Activated CD8-positive, alpha-beta memory T cell treated with anti-CD3 and anti-CD28 coated beads, Interleukin-2, amount 10 ng/mL, durations not matched to agents 7 days and 5 days (primary cell): ENCODE results near the gene GSTT2B. TPM values are rescaled to one million over a fixed set of nuclear protein-coding genes. Genes with fewer than 3 reads are reported as not detected.
"Not testable (repeated sequence)": the region's sequence is repeated elsewhere in the genome, so short reads cannot be mapped to it uniquely, and the experiment has no call there.

Source experiments
- ATAC-seq: fragments of 150-1000 bp; cut with Tn5 transposase; one replicate; pipeline ENCODE4 v1.10.0; 2021; ENCODE audit warnings: moderate library complexity
- CTCF ChIA-PET: fragments of 350-600 bp; sonication (Branson Sonifier 250); formaldehyde crosslinking; loops from one replicate; lab custom pipeline; 2021; ENCODE audit warnings: antibody characterized with exemption; lab: Charles Lee
- DNase-seq: peaks from one replicate; pipeline ENCODE4 v3.0.0-alpha.2; 2020
- H3K27ac Mint-ChIP-seq: one replicate; pipeline ENCODE4 v1.8.0; 2021; ENCODE audit warnings: mild to moderate bottlenecking, mixed read lengths
- H3K27me3 Mint-ChIP-seq: one replicate; pipeline ENCODE4 v1.8.0; 2021; ENCODE audit warnings: mixed read lengths
- H3K36me3 Mint-ChIP-seq: one replicate; pipeline ENCODE4 v1.8.0; 2021; ENCODE audit warnings: mild to moderate bottlenecking, mixed read lengths
- H3K4me1 Mint-ChIP-seq: one replicate; pipeline ENCODE4 v1.8.0; 2021; ENCODE audit warnings: mixed read lengths
- H3K4me3 Mint-ChIP-seq: one replicate; pipeline ENCODE4 v1.8.0; 2021; ENCODE audit warnings: mild to moderate bottlenecking, moderate library complexity, mixed read lengths
- H3K9me3 Mint-ChIP-seq: one replicate; pipeline ENCODE4 v1.8.0; 2022; ENCODE audit warnings: low read depth, mixed read lengths
- total RNA-seq, 2 experiments: library from RNA; stranded (reverse); gene quantifications; one replicate each; pipeline ENCODE4 v1.2.3, GENCODE V29; 2021

GSTT2B gene
- total RNA-seq, 2 experiments from 2014 or later: not detected

DNA sequence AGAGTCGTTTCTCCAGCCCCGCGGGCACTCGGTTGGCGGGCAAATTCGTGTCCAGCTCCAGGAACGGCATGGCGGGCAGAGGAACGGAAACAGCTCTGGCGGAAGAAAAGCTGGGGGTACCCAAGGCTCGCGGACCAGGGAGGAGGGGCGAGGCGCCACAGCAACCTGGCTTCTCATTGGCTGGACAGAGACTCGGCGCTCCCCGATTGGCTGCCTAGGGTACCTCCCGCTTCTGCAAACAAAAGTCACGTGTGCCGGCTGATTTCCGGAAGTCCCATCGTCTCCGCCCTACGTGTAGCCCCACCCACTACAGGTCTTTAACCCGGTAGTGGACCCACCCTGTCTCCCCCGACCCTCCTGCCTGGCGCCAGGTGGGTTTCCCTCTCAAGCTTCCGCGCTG lies 13.3 kb upstream of the GSTT2B start, which contains the start of gene DDT:
Gene DDT, minus strand, starts transcription at position 97 of the 400 bp plus-strand sequence. Its CDS starts 27 bp downstream, at position 70.
- H3K9me3 Mint-ChIP-seq, CTCF ChIA-PET: not testable (repeated sequence)
- H3K36me3 Mint-ChIP-seq: peaks cover 21% of the 10 kb centered on the region

DNA sequence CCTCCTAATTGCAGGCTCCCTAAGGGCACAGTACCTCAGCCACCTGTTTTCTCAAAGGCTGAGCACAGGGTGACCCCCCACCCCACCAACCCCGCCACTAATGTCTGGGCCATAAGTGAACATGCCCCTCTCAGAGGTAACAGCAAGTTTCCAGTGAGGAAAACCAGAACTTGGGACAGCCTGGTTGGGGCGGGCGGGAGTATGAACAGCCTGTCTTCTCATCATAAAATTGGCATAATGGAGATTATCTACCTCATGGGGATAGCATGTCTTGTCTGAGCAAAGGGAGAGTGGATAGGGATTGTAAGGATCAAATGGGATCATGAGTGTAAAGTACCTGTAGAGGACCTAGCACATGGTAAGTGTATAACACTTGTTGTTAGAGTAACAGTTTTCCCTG lies 10.9 kb upstream of the GSTT2B start:
- Mint-ChIP-seq H3K36me3 (peaks cover 26% of the 10 kb centered on the region), H3K4me1 (peaks cover 11% of the 10 kb centered on the region)
- ATAC-seq, DNase-seq, H3K27ac Mint-ChIP-seq, H3K4me3 Mint-ChIP-seq, H3K27me3 Mint-ChIP-seq, H3K9me3 Mint-ChIP-seq, CTCF ChIA-PET: not testable (repeated sequence)

More for the DNA sequence above, 13.3 kb upstream of the GSTT2B start, which contains the start of gene DDT:
- H3K27ac Mint-ChIP-seq, H3K27me3 Mint-ChIP-seq, DNase-seq, H3K4me3 Mint-ChIP-seq: not testable (repeated sequence)
- H3K4me1 Mint-ChIP-seq: peaks cover 11% of the 10 kb centered on the region
- ATAC-seq: peak; percentile 99

DNA sequence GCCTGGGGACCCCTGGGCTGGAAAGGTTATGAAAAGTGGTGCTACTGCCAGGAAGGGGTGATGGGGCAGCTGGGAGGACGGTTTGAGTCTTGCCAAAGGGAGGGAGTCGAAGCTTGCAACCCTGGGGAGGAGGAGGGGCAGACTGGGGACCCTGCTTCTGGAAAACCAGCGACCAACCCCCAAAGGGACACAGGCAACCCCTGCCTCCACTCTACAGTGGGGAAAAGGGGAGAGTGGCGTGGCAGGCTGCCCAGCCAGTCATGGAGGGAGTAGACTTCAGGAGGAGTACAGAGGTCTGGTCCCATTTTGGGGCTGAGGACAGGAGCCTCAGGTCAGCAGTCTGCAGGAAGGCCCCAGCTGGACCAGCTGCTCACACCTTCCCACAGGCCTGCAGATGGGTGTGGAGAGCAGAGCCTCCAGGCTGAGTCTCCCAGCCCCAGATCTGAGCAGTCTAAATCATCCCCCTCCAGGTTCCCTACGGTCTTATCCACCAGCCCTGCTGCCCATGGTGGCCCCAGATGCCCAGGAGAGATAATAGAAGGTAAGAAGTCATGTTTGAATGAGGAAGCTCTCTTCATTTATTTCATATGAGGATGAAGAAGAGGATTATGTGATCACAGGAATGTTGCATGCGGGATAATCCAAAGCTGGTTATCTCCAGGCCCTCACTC lies 10.0 kb upstream of the GSTT2B start:
- ATAC-seq (no peak), DNase-seq (no peak)
- Mint-ChIP-seq H3K36me3 (peaks cover 26% of the 10 kb centered on the region), H3K4me3 (no peak overlapping the region), H3K27me3 (no peaks in the 10 kb centered on the region), H3K9me3 (no peaks in the 10 kb centered on the region), H3K27ac (no peak overlapping the region), H3K4me1 (peaks cover 11% of the 10 kb centered on the region)
- CTCF ChIA-PET: no interaction called here

DNA sequence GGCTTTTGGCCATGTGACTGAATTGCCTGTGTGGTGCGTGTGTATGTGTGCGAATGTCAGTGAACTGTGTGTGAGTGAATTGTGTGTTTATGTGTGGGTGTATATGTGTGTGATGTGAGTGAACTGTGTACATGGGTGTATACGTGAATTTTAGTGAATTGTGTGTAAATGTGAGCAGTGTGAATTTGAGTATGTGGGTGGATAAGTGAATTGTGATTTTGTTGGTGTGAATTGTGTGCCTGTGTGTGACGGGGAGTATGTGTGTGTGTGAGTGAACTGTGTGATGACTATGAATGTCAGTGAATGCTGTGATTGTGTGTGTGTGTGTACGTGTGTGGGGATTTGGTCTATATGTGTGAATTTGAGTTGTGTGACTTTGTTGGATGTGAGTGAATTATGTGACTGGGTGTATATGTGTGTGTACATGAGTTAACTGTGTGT lies 9.2 kb upstream of the GSTT2B start:
- DNase-seq (no peak), ATAC-seq (no peak)
- Mint-ChIP-seq H3K36me3 (peaks cover 26% of the 10 kb centered on the region), H3K27me3 (no peaks in the 10 kb centered on the region), H3K9me3 (no peaks in the 10 kb centered on the region), H3K4me1 (peaks cover 11% of the 10 kb centered on the region), H3K27ac (no peak overlapping the region), H3K4me3 (no peak overlapping the region)
- CTCF ChIA-PET: no interaction called here

DNA sequence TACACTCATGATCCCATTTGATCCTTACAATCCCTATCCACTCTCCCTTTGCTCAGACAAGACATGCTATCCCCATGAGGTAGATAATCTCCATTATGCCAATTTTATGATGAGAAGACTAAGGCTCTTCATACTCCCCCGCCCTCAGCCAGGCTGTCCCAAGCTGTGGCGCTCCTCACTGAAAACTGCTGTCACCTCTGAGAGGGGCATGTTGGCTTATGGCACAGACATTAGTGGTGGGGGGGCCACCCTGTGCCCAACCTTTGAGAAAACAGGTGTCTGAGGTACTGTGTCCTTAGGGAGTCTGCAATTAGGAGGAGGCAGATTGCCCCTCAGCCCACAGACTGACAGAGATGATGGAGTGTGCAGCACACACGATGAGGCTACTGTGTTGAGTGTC lies 8.1 kb upstream of the GSTT2B start:
- Mint-ChIP-seq H3K36me3 (peaks cover 26% of the 10 kb centered on the region), H3K4me1 (peaks cover 11% of the 10 kb centered on the region), H3K27me3 (no peaks in the 10 kb centered on the region), H3K27ac (no peak overlapping the region), H3K4me3 (no peak overlapping the region), H3K9me3 (no peaks in the 10 kb centered on the region)
- CTCF ChIA-PET: no interaction called here
- DNase-seq (no peak), ATAC-seq (no peak)

DNA sequence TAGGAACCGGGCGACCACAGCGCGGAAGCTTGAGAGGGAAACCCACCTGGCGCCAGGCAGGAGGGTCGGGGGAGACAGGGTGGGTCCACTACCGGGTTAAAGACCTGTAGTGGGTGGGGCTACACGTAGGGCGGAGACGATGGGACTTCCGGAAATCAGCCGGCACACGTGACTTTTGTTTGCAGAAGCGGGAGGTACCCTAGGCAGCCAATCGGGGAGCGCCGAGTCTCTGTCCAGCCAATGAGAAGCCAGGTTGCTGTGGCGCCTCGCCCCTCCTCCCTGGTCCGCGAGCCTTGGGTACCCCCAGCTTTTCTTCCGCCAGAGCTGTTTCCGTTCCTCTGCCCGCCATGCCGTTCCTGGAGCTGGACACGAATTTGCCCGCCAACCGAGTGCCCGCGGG lies 5.6 kb upstream of the GSTT2B start, which contains the start of gene DDTL:
Gene DDTL, plus strand, starts transcription at position 321 of the 400 bp plus-strand sequence. Its CDS starts 27 bp downstream, at position 348.
- DNase-seq, H3K27me3 Mint-ChIP-seq, H3K9me3 Mint-ChIP-seq, H3K4me1 Mint-ChIP-seq, CTCF ChIA-PET, H3K4me3 Mint-ChIP-seq, H3K27ac Mint-ChIP-seq: not testable (repeated sequence)
- peaks cover 22% of the 10 kb centered on the region for H3K36me3 Mint-ChIP-seq
- peak; percentile 99 for ATAC-seq

DNA sequence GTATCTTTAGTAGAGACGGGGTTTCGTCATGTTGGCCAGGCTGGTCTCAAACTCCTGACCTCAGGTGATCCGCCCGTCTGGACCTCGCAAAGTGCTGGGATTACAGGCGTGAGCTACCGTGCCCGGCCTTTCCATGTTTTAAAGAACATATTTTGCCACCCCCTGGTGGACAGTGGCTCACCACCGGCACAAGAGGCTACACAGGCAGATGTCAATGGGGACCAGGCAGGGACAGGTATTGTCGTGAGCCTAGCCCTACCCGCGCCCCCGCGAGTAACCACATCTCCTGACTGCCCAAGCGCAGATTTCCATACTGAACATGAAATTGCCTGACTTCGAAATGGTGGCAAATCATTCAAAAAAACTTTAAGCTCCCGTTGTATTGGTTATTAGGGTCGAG lies 5.1 kb upstream of the GSTT2B start:
- H3K9me3 Mint-ChIP-seq, H3K27me3 Mint-ChIP-seq, CTCF ChIA-PET, H3K27ac Mint-ChIP-seq, H3K4me1 Mint-ChIP-seq, DNase-seq, H3K4me3 Mint-ChIP-seq: not testable (repeated sequence)
- peaks cover 17% of the 10 kb centered on the region for H3K36me3 Mint-ChIP-seq
- ATAC-seq: peak; percentile 32

DNA sequence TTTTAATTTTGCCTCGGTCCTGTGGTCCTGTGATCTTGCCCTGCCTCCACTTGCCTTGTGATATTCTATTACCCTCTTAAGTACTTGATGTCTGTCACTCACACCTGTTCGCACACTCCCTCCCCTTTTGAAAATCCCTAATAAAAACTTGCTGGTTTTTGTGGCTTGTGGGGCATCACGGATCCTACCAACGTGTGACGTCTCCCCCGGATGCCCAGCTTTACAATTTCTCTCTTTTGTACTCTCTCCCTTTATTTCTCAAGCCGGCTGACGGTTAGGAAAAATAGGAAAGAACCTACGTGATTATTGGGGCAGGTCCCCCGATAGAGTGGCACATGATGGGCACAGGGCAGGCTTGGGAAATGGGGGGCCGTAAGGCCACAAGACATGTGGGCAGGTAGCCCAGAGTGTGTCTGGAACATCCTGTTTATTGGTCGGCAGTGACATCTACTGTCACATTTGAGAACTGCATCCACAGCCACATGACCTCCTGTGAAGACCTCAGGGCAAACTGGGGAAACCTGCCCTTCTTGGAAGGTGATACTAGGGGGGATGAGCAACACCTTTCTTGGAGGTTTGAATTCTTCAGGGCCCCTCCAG lies 4.6 kb downstream of the GSTT2B start:
- not testable (repeated sequence) for H3K4me3 Mint-ChIP-seq, H3K4me1 Mint-ChIP-seq, H3K27me3 Mint-ChIP-seq, H3K9me3 Mint-ChIP-seq, H3K36me3 Mint-ChIP-seq, H3K27ac Mint-ChIP-seq
- DNase-seq: peak; percentile 87
- CTCF ChIA-PET: interaction anchor here (0.6 to 1.3 kb wide), 6 partner anchors 96 to 566 kb away, joined by 3 read pairs; no protein-coding TSS in a partner anchor
- peak; percentile 91 for ATAC-seq

DNA sequence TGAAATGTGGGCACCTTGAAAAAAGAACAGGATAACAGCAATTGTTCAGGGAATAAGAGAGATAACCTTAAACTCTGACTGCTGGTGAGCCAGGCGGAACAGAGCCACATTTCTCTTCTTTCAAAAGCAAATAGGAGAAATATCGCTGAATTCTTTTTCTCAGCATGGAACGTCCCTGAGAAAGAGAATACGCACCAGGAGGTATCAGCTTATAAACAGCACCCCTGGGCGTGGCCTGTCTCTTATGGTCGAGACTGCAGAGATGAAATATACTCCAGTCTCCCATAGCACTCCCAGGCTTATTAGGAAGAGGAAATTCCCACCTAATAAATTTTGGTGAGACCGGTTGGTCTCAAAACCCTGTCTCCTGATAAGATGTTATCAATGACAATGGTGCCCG lies 5.1 kb downstream of the GSTT2B start:
- not testable (repeated sequence) for DNase-seq, H3K27ac Mint-ChIP-seq, ATAC-seq, H3K4me3 Mint-ChIP-seq, H3K4me1 Mint-ChIP-seq, H3K27me3 Mint-ChIP-seq, H3K36me3 Mint-ChIP-seq, H3K9me3 Mint-ChIP-seq
- CTCF ChIA-PET: interaction anchor here (0.6 to 1.3 kb wide), 6 partner anchors 97 to 566 kb away, joined by 3 read pairs; no protein-coding TSS in a partner anchor

DNA sequence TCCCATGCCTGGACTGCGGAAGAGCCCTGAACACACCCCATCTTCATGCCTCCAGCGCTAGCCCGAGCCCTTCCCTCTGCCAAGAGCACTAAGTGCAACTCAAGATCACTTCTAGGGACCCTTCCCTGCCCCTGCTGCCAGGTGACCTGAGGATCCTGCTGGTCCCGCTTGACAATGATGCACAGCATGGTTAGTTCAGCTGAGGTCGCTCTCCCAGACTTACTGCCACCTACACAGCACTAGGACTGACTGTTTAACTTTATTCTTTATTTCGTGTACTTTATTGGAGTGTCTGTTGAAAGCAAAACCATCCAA lies 6.0 kb downstream of the GSTT2B start:
- H3K27me3 Mint-ChIP-seq, ATAC-seq, H3K4me3 Mint-ChIP-seq, CTCF ChIA-PET, H3K9me3 Mint-ChIP-seq, H3K36me3 Mint-ChIP-seq, H3K27ac Mint-ChIP-seq, DNase-seq, H3K4me1 Mint-ChIP-seq: not testable (repeated sequence)

DNA sequence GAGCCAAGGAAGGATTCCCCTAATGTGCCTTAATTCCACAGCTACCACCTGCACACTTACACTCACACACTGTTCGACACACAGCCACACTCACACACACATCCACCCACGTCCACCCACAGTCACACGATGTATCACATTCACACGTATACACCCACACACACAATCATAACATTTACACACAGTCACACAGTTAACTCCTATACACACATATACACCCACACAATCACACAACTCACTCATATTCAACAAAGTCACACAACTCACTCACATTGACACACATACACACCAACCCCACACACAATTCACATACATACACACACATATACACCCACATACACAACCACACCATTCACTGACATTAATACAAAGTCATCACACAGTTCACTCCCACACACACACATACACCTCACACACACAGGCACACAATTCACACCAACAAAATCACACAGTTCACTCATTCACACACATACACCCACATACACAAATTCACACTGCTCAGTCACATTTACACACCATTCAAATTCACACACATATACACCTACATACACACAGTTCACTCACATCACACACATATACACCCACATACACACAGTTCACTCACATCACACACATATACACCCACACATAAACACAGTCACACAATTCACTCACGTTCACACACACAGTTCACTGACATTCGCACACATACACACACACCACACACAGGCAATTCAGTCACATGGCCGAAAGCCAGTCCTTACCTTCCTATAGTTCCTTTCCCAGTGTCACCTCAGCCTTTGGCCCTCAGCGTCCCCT lies 6.6 kb downstream of the GSTT2B start:
- H3K27ac Mint-ChIP-seq, DNase-seq, H3K27me3 Mint-ChIP-seq, ATAC-seq, H3K4me1 Mint-ChIP-seq, H3K9me3 Mint-ChIP-seq, CTCF ChIA-PET, H3K36me3 Mint-ChIP-seq, H3K4me3 Mint-ChIP-seq: not testable (repeated sequence)

DNA sequence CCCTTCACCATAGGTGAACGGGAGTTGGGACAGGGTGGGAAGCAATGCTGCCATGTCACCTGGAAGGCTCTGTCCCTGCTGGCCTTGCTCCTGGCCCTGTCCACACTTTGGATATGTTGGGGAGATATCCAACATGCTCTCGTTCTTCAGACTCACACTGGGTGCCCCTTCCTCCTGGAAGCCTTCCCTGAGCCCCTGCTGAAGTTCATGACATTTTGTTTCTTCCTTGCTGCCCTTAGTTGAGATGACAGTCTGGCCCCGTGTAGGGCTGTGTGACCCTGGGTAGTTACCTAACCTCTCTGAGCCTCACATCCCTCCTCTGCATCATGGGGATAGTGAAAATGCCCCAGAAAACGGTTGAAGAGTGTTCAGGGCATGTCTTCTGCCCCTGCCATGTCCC lies 7.5 kb downstream of the GSTT2B start:
- ATAC-seq, H3K27me3 Mint-ChIP-seq, H3K27ac Mint-ChIP-seq, DNase-seq, H3K36me3 Mint-ChIP-seq, H3K4me3 Mint-ChIP-seq, H3K4me1 Mint-ChIP-seq, CTCF ChIA-PET, H3K9me3 Mint-ChIP-seq: not testable (repeated sequence)

DNA sequence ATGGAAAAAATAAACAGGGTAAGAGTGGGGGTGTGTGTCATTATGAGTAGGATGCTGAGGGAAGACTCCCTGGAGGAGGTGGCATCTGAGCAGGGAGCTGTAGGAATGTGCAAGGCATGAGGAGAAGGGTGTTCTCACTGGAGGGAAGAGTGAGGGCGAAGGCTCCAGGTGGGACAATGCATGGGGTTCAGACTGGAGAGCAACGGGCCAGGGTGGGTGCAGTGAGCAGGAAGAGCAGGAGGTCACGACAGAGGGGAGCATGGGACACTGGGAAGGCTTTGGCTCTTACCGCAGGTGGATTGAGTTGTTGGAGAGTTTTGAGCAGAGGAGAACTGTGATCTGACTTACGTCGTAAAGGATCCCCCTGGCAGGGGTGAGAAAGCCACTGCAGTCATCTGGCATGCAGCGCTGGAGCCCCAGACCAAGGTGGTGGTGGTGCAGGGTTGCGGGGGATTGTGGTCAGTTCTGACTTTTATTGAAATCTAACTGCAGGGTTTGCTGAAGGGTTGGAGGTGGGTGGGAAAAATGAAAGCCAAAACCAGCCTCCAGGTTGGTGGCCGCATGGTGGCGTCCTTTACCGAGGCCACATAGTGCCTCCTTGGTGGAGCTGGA lies 8.1 kb downstream of the GSTT2B start:
- ATAC-seq, CTCF ChIA-PET, DNase-seq, H3K27me3 Mint-ChIP-seq, H3K36me3 Mint-ChIP-seq, H3K4me3 Mint-ChIP-seq, H3K27ac Mint-ChIP-seq, H3K4me1 Mint-ChIP-seq, H3K9me3 Mint-ChIP-seq: not testable (repeated sequence)
